ENCODE data around the gene DGKZ.

DGKZ gene

DNA sequence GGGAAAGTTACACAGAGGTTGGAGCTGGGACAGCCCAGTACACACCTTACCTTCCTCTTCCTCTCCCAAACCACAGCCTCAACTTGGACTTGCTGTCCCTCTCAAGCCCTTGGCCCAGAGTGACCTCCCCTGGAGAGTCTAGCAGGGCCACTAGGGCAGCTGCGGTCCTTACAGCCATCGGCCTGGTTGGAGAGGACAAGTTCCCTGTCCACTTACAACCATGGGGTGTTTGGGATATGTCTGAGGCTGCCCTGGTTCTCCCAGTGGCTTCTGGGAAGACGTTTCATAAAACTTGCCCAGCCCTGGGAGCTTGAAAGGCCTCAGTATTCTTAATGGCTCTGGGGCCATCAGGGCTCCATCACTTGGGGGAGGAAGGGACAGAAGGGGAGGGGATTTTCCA, 13.1 kb upstream of the DGKZ start:
- Histone ChIP-seq H3K36me3 (replicated peaks) (no peaks in the 10 kb centered on the region), H3K27ac (no peak overlapping the region), H3K27me3 (replicated peaks) (peaks cover 34% of the 10 kb centered on the region), H3K4me3 (ENCODE audit: low read depth, low read length) (no peak overlapping the region)
- in situ Hi-C loops (cut with HindIII; ENCODE audit: low pct_ligation_motif_present, low sequenced_read_pairs): no loop called here
- DNase-seq: no peak
- TF ChIP-seq, protein P1, sequence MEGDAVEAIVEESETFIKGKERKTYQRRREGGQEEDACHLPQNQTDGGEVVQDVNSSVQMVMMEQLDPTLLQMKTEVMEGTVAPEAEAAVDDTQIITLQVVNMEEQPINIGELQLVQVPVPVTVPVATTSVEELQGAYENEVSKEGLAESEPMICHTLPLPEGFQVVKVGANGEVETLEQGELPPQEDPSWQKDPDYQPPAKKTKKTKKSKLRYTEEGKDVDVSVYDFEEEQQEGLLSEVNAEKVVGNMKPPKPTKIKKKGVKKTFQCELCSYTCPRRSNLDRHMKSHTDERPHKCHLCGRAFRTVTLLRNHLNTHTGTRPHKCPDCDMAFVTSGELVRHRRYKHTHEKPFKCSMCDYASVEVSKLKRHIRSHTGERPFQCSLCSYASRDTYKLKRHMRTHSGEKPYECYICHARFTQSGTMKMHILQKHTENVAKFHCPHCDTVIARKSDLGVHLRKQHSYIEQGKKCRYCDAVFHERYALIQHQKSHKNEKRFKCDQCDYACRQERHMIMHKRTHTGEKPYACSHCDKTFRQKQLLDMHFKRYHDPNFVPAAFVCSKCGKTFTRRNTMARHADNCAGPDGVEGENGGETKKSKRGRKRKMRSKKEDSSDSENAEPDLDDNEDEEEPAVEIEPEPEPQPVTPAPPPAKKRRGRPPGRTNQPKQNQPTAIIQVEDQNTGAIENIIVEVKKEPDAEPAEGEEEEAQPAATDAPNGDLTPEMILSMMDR (IDR thresholded peaks at IDR 0.05; ENCODE audit: low read depth, low read length, missing control alignments): no peak

DNA sequence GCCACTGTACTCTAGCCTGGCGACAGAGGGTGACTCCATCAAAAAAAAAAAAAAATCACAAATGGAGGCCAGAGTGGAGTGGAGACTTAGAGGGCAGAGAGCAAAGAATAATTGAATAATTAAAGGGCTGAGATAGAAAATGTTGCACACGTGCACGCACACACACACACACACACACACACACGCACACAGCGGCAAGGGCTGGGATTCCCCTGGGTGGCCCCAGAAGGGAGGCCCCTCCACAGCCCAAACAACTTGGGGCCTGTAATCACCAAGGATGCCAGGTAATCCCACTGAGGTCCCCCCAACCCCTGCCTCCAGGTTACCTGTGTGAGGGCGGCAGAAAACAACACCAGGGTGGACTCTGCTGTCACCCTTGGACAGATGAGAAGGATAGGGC, 12.0 kb upstream of the DGKZ start:
- no peak overlapping the region for H3K4me3 ChIP-seq (ENCODE audit: low read depth, low read length)
- H3K27me3 ChIP-seq (replicated peaks): peaks cover 34% of the 10 kb centered on the region
- no peak for DNase-seq
- TF ChIP-seq, protein P1 (IDR thresholded peaks at IDR 0.05; ENCODE audit: low read depth, low read length, missing control alignments): no peak
- no peak overlapping the region for H3K27ac ChIP-seq
- no peaks in the 10 kb centered on the region for H3K36me3 ChIP-seq (replicated peaks)
- in situ Hi-C loops (cut with HindIII; ENCODE audit: low pct_ligation_motif_present, low sequenced_read_pairs): no loop called here

DNA sequence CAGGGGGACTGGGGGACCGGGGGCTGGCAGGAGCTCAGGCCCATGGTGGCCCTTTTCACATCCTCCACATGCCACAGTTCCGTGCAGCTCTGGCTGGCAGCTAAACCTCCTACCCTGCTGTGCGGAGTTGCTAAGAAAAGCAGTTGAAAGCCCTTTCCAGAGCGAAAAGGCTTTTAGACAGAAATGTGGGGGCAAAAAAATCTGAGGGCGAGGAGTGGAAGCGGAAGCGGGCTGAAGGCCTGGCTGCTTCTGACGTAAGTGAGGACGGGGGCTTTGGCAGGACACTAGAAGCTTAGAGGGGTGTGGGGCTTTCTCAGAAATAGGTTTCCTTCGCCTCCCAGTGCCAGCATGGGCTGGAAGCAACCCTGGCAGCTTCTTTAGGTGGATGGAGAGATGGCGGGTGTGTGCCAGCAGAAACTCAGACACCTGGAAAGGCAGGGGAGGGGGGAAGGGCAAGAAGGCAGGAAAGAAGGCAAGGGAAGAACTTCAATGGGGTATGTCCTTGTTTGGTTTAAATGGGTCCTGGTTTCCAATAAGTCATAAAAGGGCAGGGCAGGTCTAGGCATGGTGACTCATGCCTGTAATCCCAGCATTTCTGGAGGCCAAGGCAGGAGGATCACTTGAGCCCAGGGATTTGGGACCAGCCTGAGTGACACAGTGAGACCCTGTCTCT, 11.2 kb upstream of the DGKZ start:
- TF ChIP-seq, protein P1 (IDR thresholded peaks at IDR 0.05; ENCODE audit: low read depth, low read length, missing control alignments): no peak
- Histone ChIP-seq H3K27ac (no peak overlapping the region), H3K4me3 (ENCODE audit: low read depth, low read length) (no peak overlapping the region), H3K27me3 (replicated peaks) (peaks cover 31% of the 10 kb centered on the region), H3K36me3 (replicated peaks) (no peaks in the 10 kb centered on the region)
- no peak for DNase-seq
- in situ Hi-C loops (cut with HindIII; ENCODE audit: low pct_ligation_motif_present, low sequenced_read_pairs): no loop called here

DNA sequence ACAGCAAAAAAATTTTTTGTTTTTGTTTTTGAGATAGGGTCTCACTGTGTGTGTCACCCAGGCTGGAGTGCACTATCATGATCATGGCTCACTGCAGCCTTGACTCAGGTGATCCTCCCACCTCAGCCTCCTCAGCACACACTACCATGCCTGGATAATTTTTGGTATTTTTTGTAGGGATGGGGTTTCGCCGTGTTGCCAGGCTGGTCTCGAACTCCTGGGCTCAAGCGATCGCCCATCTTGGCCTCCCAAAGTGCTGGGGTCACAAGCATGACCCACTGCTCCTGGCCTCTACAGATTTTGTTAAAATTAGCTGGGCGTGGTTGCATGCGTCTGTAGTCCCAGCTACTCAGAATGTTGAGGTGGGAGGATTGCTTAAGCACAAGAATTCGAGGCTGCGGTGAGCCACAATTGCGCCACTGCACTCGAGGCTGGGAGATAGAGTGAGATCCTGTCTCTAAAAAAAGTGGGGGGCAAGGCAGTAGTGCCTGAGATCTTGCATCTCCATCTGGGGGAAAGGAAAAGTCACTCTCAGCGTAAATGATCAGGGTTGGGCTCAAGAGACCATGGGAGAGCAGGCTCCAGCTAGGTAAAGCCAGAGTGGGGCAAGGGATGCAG, 10.6 kb upstream of the DGKZ start:
- no peak overlapping the region for H3K27ac ChIP-seq
- H3K4me3 ChIP-seq (ENCODE audit: low read depth, low read length): no peak overlapping the region
- no peaks in the 10 kb centered on the region for H3K36me3 ChIP-seq (replicated peaks)
- in situ Hi-C loops (cut with HindIII; ENCODE audit: low pct_ligation_motif_present, low sequenced_read_pairs): no loop called here
- DNase-seq: no peak
- TF ChIP-seq, protein P1 (IDR thresholded peaks at IDR 0.05; ENCODE audit: low read depth, low read length, missing control alignments): no peak
- H3K27me3 ChIP-seq (replicated peaks): peaks cover 25% of the 10 kb centered on the region

DNA sequence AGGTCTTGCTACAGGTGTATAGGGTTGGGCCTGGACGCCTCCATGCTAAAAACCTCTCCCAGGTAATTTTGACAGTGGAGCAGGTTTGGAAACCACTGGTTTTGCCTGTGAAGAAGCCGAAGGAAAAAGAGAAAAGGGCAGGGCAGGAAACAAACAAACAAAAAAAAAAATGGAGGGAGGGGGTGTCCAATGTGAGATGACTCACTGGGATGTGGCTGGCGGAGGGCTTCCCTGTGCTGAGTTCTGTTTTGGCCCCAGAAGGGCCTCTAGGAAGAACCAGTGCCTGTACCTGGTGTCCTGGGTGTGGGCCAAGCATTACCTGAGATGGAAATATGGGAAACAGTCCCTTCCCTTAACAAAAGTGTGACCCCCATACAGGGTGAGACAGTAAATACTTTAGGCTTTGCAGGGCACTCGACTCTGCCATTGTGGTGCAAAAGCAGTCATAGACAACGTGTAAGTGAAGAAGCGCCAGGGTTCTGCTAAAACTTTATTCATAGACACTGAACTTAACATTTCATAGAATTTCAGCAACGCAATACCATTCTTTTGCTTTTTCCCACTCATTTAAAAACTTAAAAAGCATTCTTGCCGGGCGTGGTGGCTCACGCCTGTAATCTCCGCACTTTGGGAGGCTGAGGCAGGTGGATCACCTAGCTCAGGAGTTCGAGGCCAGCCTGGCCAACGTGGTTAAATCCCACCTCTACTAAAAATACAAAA, 9.5 kb upstream of the DGKZ start:
- Histone ChIP-seq H3K27me3 (replicated peaks) (peaks cover 14% of the 10 kb centered on the region), H3K4me3 (ENCODE audit: low read depth, low read length) (no peak overlapping the region), H3K27ac (no peak overlapping the region), H3K36me3 (replicated peaks) (no peaks in the 10 kb centered on the region)
- TF ChIP-seq, protein P1 (IDR thresholded peaks at IDR 0.05; ENCODE audit: low read depth, low read length, missing control alignments): no peak
- DNase-seq: no peak
- in situ Hi-C loops (cut with HindIII; ENCODE audit: low pct_ligation_motif_present, low sequenced_read_pairs): no loop called here
